Aorta (tissue), 5 donors: ENCODE measurements around the gene GOLPH3. TPM values are rescaled to one million over a fixed set of nuclear protein-coding genes. Genes with fewer than 3 reads are reported as not detected.
"Not testable (repeated sequence)": the region's sequence is repeated elsewhere in the genome, so short reads cannot be mapped to it uniquely, and the experiment has no call there.

Source experiments
- ATAC-seq: fragments of 200-7000 bp; cut with Tn5 transposase; one replicate; pipeline ENCODE4 v1.9.1; 2022; ENCODE audit warnings: moderate library complexity; ENCODE audit not compliant: low FRiP score
- DNase-seq, 2 donors: peaks; one replicate each; pipeline ENCODE4 v3.0.0-alpha.2; 2020
- H3K27ac ChIP-seq, 2 donors: one replicate each; pipeline ENCODE4 v1.5.1; 2013; ENCODE audit warnings: low read length in 2 of 2, mild to moderate bottlenecking in 2 of 2, moderate library complexity in 2 of 2, control low read depth in 1 of 2, inconsistent platforms in 1 of 2, low read depth in 1 of 2
- H3K27me3 ChIP-seq, 2 donors: one replicate each; pipeline ENCODE4 v1.6.1; 2013; ENCODE audit warnings: control low read depth in 1 of 2, low read length in 1 of 2, mild to moderate bottlenecking in 1 of 2, moderate library complexity in 1 of 2; ENCODE audit not compliant: insufficient read depth in 2 of 2, control insufficient read depth in 1 of 2
- H3K36me3 ChIP-seq, 2 donors: one replicate each; pipeline ENCODE4 v1.6.1; 2013; ENCODE audit warnings: control low read depth in 1 of 2, low read length in 1 of 2, mild to moderate bottlenecking in 1 of 2; ENCODE audit not compliant: insufficient read depth in 2 of 2, control insufficient read depth in 1 of 2
- H3K4me1 ChIP-seq, 2 donors: one replicate each; pipeline ENCODE4 v1.6.1; 2013; ENCODE audit warnings: low read length in 2 of 2, control low read depth in 1 of 2, mild to moderate bottlenecking in 1 of 2, moderate library complexity in 1 of 2; ENCODE audit not compliant: insufficient read depth in 2 of 2, control insufficient read depth in 1 of 2
- H3K4me3 ChIP-seq, 2 donors: one replicate each; pipeline ENCODE4 v1.5.1; 2013; ENCODE audit warnings: low read length in 2 of 2, control low read depth in 1 of 2, mild to moderate bottlenecking in 1 of 2
- H3K9me3 ChIP-seq: one replicate; pipeline ENCODE4 v1.6.1; 2013; ENCODE audit warnings: mild to moderate bottlenecking, low read length; ENCODE audit not compliant: control insufficient read depth
- WGBS, 2 donors: extraction: QIAGEN DNeasy Blood & Tissue Kit; methylation state at CpG; one replicate each; pipeline ENCODE4 v1.1.7; 2013; 5-methylcytosine and 5-hydroxymethylcytosine counted together
- intact Hi-C, 2 donors: fragments of 100-400 bp; cut with DNase I; formaldehyde crosslinking; loops; one replicate each; pipeline versions ENCODE4 v1.14.2 to v1.15.0; 2022
- polyA plus RNA-seq, 2 donors: library from polyadenylated mRNA; stranded (reverse); fragments of 200-250 nt; gene quantifications; one replicate each; pipeline ENCODE4 v1.2.3, GENCODE V29; 2013
- total RNA-seq, 2 donors: library from RNA; stranded (reverse); fragmentation: NEBNext Ultra II Directional; extraction: Animal tissue kit (Norgen Biotek cat#: 25700); gene quantifications; one replicate each; pipeline ENCODE4 v1.2.1, GENCODE V29; 2021
- donor health status: healthy with polysubstance abuse.
- donor health status: Bipolar disorder and iron deficiency.
- donor health status: DM: no; HTN: no; CAD: no.
- donor health status: DM: no; HTN: no; CAD: no.
- donor health status: DM: yes; HTN: yes; CAD: no.

The GOLPH3 gene
- total and polyA plus RNA-seq, 4 donors = 57.0 to 92.0 (median 74.1) TPM

DNA sequence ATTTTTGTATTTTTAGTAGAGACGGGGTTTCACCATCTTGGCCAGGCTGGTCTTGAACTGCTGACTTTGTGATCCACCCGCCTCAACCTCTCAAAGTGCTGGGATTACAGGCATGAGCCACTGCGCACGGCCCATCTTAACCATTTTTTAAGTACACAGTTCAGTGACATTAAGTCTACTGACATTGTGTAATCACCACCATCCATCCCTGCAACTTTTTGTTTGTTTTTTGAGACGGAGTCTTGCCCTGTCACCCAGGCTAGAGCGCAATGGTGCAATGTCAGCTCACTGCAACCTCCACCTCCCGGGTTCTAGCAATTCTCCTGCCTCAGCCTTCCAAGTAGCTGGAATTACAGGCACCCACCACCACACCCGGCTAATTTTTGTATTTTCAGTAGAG is 55.2 kb downstream of the GOLPH3 start:
- ATAC-seq, H3K27ac ChIP-seq, H3K27me3 ChIP-seq, H3K4me3 ChIP-seq, H3K36me3 ChIP-seq, DNase-seq, intact Hi-C loops, H3K4me1 ChIP-seq, H3K9me3 ChIP-seq: not testable (repeated sequence)
- WGBS, 2 donors = 96 to 97% methylated on average over 8 of the region's 8 CpGs

DNA sequence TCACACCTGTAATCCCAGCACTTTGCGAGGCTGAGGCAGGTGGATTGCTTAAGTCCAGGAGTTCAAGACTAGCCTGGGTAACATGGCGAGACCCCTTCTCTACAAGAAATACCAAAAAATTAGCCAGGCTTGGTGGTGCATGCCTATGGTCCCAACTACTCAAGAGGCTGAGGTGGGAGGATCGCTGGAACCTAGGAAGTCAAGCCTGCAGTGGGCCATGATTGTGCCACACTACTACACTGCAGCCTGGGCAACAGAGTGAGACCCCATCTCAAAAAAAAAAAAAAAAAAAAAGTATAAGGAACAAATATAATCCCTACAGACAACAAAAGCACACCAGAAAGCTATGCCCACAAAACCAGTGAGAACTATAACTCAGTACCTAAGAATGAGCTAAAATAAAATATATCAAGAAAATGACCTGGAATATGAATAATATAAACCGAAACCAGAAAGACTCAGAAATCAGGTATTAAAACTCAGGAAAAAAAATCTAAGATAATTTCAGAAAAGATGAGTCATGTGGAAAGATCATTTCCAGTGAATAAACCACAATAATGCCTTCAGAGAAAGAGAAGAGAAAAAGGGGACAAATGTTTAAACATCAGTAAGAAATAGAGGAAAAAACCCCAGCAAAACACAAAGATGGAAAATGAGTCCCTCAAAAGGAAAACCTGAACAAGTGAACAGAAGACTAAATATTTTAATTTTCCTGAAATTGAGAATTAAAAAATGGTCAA is 57.4 kb downstream of the GOLPH3 start:
- WGBS, 2 donors = 97 to 99% methylated on average over 4 of the region's 4 CpGs
- DNase-seq (no peak), ATAC-seq (no peak)
- Histone ChIP-seq H3K27ac (no peak overlapping the region), H3K4me3 (no peak overlapping the region), H3K4me1 (no peaks in the 10 kb centered on the region), H3K36me3 (peaks cover 0 to 4% of the 10 kb centered on the region in 2 donors), H3K9me3 (no peaks in the 10 kb centered on the region), H3K27me3 (no peaks in the 10 kb centered on the region)
- intact Hi-C loops = no loop called here

DNA sequence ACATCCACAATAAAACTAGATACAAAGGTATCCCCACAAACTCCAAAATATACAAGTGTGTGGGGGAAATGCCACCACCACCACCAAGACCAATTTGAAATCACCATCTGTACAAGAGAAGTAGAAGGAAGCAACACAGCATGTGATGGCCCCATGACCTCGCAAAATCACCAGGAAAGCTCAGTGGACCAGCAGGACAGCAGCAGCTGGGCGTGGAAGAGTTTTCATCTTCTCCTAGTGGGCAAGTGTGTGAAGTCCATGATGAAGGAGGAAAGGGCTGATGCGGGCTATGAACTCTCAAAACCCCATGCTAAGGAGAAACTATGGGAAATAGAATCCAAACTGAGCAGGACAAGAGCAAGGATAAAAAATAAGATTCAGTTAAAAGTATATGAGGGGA is 58.1 kb downstream of the GOLPH3 start:
- H3K4me3 ChIP-seq = no peak overlapping the region
- H3K27me3 ChIP-seq = no peaks in the 10 kb centered on the region
- DNase-seq (no peak), ATAC-seq (no peak)
- no peaks in the 10 kb centered on the region for H3K9me3 ChIP-seq
- no peak overlapping the region for H3K27ac ChIP-seq
- intact Hi-C loops = no loop called here
- WGBS, 2 donors = 87 to 89% methylated on average over 3 of the region's 3 CpGs
- no peaks in the 10 kb centered on the region for H3K4me1 ChIP-seq
- H3K36me3 ChIP-seq = peaks cover 0 to 7% of the 10 kb centered on the region in 2 donors

DNA sequence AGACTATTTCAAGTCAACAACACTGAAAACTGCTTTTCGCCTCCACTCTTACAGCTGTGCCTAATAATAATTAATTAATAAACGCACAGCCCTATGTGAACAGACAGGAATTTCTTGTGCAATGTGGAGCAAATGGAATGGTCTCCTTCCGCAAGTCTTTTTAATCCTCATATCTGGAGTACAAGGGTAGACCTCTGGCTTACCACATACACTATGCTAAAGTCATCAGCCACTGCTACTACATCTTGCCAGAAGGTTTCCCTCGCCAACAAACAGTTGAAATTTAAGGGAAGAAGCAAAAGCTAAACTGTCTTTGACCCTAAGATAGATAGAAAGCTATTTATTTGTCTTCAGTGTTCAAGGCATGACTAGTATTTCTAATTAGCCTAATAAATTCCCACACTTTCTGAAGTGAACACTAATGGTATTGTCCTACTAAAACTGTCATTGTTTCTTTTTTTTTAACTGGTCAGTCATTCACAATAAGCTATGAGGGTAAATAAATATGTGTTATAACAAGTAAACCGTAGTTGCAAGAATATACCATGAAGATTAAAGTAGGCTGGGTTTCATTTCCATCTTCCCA is 63.9 kb downstream of the GOLPH3 start:
- intact Hi-C loops = no loop called here
- Histone ChIP-seq H3K4me3 (no peak overlapping the region), H3K9me3 (no peaks in the 10 kb centered on the region), H3K36me3 (peaks cover 0 to 11% of the 10 kb centered on the region in 2 donors), H3K27ac (no peak overlapping the region), H3K4me1 (no peaks in the 10 kb centered on the region), H3K27me3 (no peaks in the 10 kb centered on the region)
- no peak for ATAC-seq
- no peak for DNase-seq
- 92 to 93% methylated on average over 5 of the region's 5 CpGs for WGBS, 2 donors

DNA sequence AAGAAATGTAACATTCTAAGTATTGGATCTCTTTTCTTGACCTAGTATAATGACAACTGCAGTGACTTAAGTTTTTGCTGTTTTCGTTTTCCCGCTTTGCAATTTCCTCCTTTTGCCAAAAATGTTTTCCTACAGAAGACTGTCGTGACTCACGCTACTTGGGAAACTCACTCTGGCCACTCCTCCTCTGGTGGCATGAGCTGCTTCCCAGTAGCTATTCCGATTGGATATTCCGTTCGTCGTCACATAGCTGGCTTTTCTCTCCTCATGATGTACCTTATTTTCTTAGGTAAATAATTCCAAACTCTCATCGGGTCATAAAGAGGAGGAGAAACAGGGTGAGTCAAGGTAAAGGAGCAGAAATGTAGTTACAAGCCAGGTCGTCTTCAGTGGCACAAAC is 64.9 kb downstream of the GOLPH3 start:
- WGBS, 2 donors = 69 to 76% methylated on average over 10 of the region's 10 CpGs
- DNase-seq = no peak
- H3K36me3 ChIP-seq = peaks cover 0 to 11% of the 10 kb centered on the region in 2 donors
- intact Hi-C loops = no loop called here
- no peak overlapping the region for H3K27ac ChIP-seq
- no peaks in the 10 kb centered on the region for H3K9me3 ChIP-seq
- H3K4me1 ChIP-seq = no peaks in the 10 kb centered on the region
- H3K27me3 ChIP-seq = no peaks in the 10 kb centered on the region
- no peak overlapping the region for H3K4me3 ChIP-seq
- no peak for ATAC-seq

DNA sequence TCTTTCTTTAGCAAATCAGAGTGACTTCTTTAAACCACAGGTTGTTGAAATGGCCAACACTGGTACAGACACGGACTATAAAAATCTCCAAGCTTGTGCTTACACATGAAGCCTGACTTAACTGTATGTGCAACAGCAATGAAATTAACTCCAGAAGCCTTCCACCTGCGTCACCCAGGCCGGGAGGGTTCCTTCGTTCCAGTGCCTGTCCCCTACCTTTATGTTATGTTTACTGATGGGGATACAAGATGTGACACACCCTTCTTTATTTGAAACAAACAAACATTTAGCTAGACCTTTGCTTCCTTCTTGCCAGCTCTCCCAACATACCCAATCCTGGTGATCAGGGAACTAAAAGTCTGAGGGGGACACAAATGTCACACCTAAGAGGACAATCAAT is 66.0 kb downstream of the GOLPH3 start:
- Histone ChIP-seq H3K9me3 (no peaks in the 10 kb centered on the region), H3K36me3 (peaks cover 0 to 13% of the 10 kb centered on the region in 2 donors), H3K27ac (no peak overlapping the region), H3K4me1 (no peaks in the 10 kb centered on the region), H3K27me3 (no peaks in the 10 kb centered on the region), H3K4me3 (no peak overlapping the region)
- DNase-seq = no peak
- intact Hi-C loops = no loop called here
- 85 to 89% methylated on average over 4 of the region's 4 CpGs for WGBS, 2 donors
- ATAC-seq = no peak

DNA sequence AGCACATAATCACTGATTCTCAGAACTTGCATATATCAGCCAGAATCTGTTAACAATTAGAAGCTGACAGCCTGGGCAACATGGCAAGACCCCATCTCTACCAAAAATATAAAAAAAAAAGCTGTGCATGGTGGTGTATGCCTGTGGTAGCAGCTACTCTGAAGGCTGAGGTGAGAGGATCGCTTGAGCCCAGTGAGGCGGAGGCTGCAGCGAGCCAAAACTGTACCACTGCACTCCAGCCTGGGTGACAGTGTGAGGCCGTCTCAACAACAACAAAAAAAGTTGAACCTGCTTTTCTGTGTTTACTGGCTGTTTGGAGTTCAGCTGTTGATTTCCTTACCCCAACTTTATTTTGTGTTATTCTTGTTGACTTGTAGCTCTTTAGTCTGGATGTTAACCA is 66.8 kb downstream of the GOLPH3 start:
- no peaks in the 10 kb centered on the region for H3K9me3 ChIP-seq
- peaks cover 0 to 13% of the 10 kb centered on the region in 2 donors for H3K36me3 ChIP-seq
- WGBS, 2 donors = 92 to 96% methylated on average over 4 of the region's 4 CpGs
- intact Hi-C loops = no loop called here
- H3K4me3 ChIP-seq = no peak overlapping the region
- DNase-seq (no peak), ATAC-seq (no peak)
- H3K4me1 ChIP-seq = no peaks in the 10 kb centered on the region
- H3K27me3 ChIP-seq = no peaks in the 10 kb centered on the region
- H3K27ac ChIP-seq = no peak overlapping the region

DNA sequence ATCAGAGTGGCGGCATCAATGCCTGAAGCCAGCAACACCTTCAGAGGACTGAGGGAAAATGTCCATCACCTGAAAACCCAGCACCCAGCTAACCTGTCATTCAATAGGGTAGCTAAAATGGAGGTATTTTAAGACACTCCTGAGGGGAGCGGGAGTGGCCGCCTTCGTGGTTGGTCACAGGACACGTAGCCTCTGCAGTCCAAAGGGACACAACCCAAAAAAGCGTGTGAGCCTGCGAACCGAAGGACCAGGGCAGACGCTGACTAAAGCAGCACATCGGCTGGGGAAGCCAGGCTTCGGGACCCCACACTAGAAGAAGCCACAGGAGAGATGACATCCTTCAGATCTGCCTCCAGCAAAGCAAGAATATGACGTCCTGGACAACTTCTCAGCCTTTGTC is 70.6 kb downstream of the GOLPH3 start:
- WGBS, 2 donors = 95 to 96% methylated on average over 12 of the region's 12 CpGs
- no peak for ATAC-seq
- no peak for DNase-seq
- Histone ChIP-seq H3K9me3 (no peaks in the 10 kb centered on the region), H3K27ac (no peak overlapping the region), H3K27me3 (no peaks in the 10 kb centered on the region), H3K4me1 (no peaks in the 10 kb centered on the region), H3K36me3 (peaks cover 0 to 10% of the 10 kb centered on the region in 2 donors), H3K4me3 (no peak overlapping the region)
- intact Hi-C loops = no loop called here
